Fibroblast of villous mesenchyme (primary cell): ENCODE data around the gene KRTAP1-1. TPM values are rescaled to one million over a fixed set of nuclear protein-coding genes. Genes with fewer than 3 reads are reported as not detected.
A peak's percentile ranks its signal among the peaks of the same experiment; 100 is the strongest.

Experiments
- DNase-seq: peaks from one replicate; pipeline ENCODE4 v3.0.0-alpha.2; 2010; ENCODE audit warnings: low read depth
- H3K4me3 ChIP-seq: 2 replicates; pipeline ENCODE4 v1.5.1; 2011; ENCODE audit warnings: low read depth, mild to moderate bottlenecking, low read length
- CTCF ChIP-seq: IDR thresholded peaks from 2 replicates; pipeline ENCODE4 v1.5.1; 2012; ENCODE audit warnings: low read depth, mild to moderate bottlenecking, low read length; ENCODE audit not compliant: insufficient read depth
- total RNA-seq: library from RNA; depleted of rRNA; stranded (reverse); fragments of >200 nt; gene quantifications from 2 replicates; pipeline ENCODE4 v1.2.3, GENCODE V29; 2012

The KRTAP1-1 gene
- total RNA-seq, 1 donor, result not detected

DNA sequence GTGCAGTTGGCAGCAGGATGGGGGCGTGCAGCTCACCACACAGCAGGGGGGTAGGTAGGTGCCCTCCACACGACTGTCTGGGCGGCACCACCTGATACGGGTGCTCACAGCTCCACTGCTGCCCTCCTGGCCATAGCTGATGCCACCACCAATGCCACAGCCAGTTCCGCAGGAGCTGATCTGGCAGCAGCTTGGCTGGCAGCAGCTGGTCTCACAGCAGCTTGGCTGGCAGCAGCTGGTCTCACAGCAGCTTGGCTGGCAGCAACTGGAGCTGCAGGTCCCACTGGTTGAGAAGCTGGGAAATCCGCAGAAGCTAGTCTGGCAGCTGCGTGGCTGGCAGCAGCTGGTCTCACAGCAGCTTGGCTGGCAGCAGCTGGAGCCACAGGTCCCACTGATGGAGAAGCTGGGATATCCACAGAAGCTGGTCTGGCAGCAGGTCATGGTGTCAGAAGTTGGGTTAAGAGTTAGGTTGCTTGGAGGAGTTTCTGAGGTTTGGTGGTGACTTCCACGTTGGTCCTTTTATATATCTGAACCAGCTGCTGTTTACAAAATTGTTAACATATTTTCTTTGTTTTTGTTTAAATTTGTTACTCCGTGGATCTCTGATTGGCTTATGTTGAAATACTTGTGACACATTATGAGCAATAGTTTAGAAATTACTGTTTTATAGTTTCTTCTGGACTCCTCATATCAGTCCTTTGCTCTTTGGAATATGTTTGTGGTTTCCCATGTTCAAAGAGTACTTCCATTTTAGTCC is 14.4 kb downstream of the KRTAP1-1 start, which contains the start of gene KRTAP1-5:
Gene KRTAP1-5 (minus strand): TSS at position 494 of the 757 bp plus-strand sequence. CDS start 53 bp downstream, at position 441.
- TF ChIP-seq CTCF, result no peak
- H3K4me3 ChIP-seq, result no peak within 1 kb of the TSS

GRCh38 chr17:41024697-41025096 is 16.6 kb downstream of the KRTAP1-1 start:
- H3K4me3 ChIP-seq, result no peak overlapping the region
- TF ChIP-seq CTCF, result no peak
- peak; percentile 46 for DNase-seq

More for the DNA sequence above, 14.4 kb downstream of the KRTAP1-1 start, which contains the start of gene KRTAP1-5:
- DNase-seq, result peak; percentile 92

- DNase-seq, result no peak
- no peak overlapping the region for H3K4me3 ChIP-seq
- TF ChIP-seq CTCF, result no peak
Observed at GRCh38 chr17:41020336-41020735, 20.9 kb downstream of the KRTAP1-1 start.

GRCh38 chr17:41019415-41019814 is 21.8 kb downstream of the KRTAP1-1 start:
- no peak overlapping the region for H3K4me3 ChIP-seq
- DNase-seq, result no peak
- TF ChIP-seq CTCF, result no peak

GRCh38 chr17:41018541-41018940 is 22.7 kb downstream of the KRTAP1-1 start:
- DNase-seq, result no peak
- TF ChIP-seq CTCF, result no peak
- no peak overlapping the region for H3K4me3 ChIP-seq

- TF ChIP-seq CTCF, result no peak
- no peak overlapping the region for H3K4me3 ChIP-seq
- no peak for DNase-seq
Observed at GRCh38 chr17:41016578-41017215, 24.6 kb downstream of the KRTAP1-1 start.
